ENCODE results near the gene ALG2.
"Not testable (repeated sequence)": the region's sequence is repeated elsewhere in the genome, so short reads cannot be mapped to it uniquely, and the experiment has no call there.

ALG2 gene

DNA sequence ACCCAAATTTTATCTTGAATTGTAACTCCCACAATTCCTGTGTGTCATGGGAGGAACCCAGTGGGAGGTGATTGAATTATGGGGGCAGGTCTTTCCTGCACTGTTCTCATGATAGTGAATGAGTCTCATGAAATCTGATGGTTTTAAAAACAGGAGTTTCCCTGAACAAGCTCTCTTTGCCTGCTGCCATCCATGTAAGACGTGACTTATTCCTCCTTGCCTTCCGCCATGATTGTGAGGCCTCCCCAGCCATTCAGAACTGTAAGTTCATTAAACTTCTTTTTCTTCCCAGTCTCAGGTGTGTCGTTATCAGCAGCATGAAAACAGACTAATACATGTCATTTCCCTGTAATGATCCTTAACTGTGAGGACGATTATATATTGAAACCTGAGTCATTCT, 16.1 kb upstream of the ALG2 start:
- not testable (repeated sequence) for DNase-seq

DNA sequence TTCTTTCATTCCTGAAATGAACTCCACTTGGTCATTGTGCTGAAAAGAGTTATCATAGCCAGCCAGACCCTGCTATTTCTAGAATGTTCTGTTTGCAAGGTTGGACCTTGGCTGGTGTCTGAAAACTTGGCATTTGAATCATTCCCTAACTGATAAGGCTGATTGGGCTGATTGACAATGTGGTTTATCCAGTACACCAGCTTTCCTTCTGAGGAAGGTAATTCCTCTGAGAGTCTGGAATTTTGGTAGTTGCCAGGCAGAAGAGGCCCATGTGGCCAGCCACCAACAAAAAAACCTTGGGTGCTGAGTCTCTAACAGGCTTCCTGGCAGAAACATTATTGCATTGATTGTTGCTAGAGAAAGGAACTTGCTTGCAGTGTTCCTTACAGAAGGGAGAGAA, 15.6 kb upstream of the ALG2 start:
- no peak for DNase-seq

DNA sequence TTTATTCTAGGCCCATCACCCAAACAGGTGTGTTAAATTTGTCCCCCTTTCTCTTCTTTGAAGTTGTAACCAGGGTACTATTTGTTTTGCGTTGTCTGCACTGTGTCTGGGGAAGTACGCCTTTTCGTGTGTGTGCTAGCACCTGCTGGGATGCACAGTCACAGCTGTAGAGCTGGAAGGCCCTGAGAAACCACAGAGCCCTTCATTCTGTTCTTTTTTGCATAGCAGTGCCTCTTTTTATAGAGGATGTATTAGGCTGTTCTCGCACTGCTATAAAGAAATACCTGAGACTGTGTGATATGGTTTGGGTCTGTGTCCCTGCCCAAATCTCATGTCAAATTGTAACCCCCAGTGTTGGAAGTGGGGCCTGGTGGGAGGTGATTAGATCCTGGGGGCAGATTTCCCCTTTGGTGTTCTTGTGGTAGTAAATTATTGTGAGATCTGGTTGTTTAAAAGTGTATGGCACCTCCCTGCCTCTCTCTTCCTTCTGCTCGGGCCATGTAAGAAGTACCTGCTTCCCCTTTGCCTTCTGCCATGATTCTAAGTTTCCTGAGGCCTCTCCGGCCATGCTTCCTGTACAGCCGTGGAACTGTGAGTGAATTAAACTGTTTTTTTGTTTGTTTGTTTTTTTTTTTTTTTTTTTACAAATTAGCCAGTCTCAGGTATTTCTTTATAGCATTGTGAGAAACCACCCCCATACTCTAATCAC, 14.3 kb upstream of the ALG2 start:
- DNase-seq: no peak

DNA sequence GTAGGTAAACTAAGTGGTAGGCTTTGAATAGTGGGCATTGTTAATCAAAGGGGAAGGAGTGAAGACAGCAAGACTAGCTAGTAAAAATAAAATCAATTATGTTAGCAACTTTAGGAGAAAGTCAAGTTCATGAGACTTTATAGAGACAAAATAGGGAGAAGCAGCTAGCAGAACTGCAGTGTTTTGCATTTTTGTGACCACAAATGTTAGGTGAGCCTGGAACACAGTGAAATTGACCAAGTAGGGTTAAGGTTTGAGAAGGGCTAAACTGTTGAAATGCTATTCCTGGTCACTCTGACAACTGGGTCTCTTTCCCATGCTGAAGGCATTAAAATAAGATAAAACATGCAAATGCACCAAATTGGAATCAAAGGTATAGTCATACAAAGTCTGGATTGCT, 13.3 kb upstream of the ALG2 start:
- DNase-seq: no peak

DNA sequence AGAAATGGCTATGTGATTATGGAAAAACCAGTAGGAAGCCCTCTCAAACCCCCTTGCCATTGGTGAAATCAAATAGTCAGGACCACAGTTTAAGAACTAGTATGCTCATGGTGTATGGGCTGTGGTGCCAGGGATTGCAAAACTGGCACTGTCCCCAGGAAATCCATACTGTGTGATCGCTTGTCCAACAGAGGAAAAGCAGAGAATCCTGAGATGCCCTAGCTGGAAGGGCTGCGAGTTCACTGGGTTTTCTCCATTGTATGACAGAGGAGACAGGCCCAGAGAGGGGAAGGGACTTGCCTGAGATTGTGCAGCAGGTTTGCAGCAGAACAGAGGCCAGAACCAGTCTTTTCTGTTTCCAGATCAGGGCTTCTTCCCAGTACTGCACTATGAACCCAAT, 12.9 kb upstream of the ALG2 start:
- no peak for DNase-seq

DNA sequence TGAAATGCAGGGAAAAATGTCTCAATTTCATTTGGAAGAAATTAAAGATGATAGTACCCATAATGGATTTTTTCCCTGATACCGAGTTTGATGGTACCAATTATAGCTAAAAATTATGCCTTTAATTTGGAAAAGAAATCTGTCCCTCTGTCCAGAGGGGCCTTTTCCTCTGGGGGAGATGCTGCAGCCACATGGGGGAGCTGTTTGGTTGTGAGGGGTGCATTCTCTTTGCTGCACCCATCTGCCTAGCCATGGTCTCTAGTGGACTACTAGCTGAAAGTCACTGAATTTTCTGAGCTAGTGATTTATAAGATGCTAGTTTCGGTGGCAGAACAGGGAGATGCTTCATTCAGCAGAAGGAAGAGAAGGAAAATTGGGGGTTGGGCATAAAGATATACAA, 10.0 kb upstream of the ALG2 start:
- no peak for DNase-seq

DNA sequence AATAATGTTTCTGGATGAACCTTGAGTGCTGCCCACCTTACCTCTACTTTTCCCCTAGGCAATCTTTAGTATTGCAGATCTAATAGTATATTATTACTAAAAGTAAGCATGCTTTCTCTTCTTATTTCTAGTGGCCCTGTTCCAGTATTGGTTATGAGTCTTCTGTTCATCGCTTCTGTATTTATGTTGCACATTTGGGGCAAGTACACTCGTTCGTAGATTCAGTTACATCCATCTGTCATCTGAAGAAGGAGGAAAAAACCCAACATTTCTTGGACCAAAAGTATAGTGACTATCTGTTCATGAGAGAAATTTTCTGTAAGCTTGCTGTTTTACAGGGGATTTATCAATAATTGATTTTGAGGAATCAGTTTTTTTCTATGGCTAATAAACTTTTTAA, 8.5 kb upstream of the ALG2 start:
- DNase-seq: no peak

DNA sequence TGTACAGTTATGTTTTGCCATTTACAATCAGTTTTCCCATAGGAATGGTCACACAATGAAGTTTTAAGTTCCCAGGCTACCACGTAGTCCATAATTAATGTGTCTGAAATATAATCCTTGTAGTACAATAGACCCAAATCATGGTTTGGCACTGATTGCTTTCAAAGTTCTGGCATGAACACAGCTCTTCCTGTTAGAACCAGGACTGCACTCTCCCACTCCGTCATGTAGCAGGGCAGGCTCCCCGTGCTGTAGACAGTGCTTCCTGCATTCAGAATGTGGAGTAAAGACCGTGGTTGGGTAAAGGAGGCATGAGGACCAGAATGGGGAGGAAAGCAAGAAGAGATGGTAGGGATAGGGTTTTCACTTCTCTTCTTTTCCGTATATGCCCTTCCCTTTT, 4.3 kb upstream of the ALG2 start:
- DNase-seq: no peak

DNA sequence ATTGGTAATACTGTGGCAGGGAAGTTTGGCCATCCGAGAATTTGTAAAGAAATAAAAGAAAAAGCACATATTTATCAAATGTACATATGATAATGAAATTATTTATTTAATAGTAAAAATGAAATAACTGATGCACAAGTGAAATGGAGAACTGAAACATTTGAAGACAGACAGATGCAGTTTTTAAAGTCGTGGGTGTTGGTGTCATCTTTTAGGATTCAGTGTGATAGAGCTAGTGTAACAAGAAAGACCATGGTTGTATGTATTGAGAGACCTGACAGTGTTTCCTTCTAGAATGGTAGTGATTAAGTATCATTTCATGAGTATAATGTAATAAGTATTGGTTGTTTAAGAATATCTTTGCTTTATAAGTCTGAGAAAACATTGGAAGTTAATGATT, 2.7 kb upstream of the ALG2 start:
- DNase-seq: no peak

DNA sequence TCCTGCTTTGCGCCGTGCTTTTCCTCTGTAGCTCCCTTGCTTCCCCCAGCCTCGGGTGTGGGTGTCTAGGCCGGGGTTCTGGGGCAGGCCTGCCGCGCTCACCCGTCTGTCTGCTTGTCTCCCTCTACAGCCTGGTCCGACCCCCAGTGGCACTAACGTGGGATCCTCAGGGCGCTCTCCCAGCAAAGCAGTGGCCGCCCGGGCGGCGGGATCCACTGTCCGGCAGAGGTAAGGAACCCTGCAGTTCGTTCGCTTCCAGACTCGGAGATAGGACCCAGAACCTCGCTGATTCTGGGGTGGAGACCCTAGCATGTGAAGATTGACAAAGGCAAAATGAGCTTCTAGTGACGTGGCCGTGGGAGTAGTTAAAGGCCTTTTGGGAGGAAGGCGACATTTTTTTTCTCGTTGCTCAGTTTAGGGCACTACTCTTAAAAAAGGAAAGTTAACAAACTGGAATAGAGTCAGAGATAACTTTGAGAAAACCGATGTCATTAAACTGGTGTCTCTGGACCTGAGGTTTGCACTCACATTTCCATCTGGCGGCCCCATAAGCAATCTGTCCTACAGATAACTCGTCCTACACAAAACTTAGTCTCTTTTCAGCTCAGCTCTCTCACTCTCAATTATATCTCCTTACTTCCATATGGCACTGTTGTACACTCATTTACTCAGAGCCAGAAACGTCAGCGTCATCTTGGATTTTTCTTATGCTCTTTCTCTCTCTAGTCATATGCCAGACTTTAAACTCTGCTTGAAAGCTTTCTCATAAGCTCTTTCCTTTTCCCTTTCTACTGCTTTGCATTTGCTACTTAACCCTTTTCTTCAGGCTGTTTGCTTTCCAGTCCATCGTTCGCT, 901 bp upstream of the ALG2 start:
- DNase-seq: no peak

DNA sequence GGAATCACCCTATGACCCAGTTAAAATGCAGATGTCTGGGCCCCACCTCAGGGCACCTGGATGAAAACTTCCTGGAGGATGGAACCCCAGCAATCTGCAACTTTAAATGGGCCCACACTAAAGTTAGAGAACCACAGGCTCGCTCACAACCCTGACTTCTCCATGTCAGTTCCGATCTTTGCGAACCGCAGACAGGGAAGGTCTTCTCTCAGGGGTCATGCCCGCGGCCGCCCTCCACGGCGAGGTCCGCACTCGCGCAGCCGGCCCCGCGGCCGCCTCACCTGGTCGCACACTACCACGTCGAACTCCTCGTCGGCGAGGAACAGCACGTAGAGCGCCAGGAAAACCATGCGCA, 499 bp downstream of the ALG2 start:
- DNase-seq: no peak

DNA sequence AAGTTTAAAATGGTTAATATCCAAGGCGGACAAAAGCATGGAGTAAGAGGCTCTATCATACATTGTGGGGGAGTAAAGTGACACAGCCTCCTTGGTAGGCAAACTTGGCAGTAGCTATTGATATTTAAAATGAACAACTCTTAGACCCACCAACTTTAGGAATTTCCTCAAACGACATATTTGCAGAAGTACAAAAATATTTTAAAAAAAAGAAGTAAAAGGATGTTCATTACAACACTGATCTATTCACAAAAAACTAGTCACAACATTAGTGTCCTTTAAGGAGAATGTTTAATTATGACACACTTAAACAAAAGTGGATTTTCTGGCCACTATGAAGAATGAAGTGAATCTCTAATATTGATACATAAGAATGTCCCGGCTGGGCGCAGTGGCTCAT, 1.7 kb downstream of the ALG2 start:
- no peak for DNase-seq

DNA sequence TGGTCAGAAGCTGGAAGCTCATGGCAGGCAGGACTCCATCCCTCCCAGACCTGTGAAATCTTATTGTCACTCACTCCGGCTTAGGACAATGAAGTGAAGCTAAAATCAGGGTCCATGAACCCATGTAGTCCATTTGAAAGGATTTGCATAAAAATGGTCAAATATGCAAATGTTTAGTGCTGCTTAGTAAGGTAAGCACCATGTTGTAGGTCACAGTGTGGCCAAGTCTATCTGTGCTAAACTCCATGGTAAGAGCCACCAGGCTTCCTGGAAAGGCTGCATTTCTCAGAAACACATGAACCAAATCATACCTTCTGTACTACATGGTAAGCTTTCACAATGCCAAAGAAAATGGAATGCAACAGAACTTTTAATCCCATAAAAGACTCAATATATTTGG, 5.7 kb downstream of the ALG2 start:
- no peak for DNase-seq

DNA sequence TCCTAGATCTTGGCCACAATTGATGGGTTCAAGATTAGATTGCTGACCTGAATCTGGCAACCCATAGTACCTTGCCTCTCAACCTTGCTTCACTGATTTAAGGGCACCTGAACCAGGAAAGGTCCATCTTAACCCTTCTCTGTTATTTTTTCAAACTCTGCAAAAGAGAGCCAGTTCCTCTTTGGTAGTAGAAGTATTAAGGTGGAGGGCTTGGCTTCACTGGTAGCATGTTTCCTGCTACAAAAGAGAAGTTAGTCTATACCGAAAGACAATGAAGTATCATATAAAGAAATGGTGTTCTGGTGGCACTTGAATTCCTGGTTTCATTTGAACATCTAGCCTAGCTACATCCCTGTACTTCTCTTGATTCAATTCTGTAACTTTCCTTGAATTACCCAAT, 8.5 kb downstream of the ALG2 start:
- no peak for DNase-seq

DNA sequence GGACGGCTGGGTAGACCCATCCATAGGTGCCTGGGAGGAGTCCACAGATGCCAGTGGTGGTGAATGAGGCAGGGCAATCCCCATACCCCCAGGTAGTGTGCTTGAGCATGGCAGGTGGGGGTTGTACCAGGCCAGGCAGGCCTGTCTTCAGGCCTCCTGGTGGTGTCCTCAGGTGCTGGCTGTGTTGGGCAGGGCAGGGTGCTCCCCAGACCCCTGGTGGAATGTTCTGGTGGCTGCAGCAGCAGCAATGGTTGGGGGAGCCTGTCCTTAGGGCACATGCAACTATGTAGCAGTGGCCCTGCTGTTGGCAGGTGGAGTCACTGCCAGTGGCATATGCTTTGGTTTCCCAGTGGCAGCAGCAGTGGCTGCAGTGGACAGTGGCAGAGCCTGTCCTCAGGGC, 10.0 kb downstream of the ALG2 start:
- DNase-seq: no peak

DNA sequence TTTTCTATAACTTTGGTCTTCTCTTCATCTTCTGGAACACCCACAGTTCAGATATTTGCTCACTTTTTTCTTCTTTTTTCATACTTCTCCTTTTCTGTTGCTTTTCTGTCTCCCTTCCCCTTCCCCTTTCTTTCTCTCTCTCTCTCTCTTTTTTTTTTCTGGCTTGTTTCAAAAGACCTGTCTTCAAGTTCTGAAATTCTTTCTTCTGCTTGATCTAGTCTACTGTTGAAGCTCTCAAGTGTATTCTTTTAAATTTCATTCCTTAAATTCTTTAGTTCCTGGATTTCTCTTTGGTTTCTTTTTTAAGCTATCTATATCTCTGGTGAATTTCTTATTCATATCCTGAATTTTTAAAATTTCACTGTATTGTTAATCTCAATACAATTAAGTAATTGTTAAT, 11.2 kb downstream of the ALG2 start:
- DNase-seq: no peak

DNA sequence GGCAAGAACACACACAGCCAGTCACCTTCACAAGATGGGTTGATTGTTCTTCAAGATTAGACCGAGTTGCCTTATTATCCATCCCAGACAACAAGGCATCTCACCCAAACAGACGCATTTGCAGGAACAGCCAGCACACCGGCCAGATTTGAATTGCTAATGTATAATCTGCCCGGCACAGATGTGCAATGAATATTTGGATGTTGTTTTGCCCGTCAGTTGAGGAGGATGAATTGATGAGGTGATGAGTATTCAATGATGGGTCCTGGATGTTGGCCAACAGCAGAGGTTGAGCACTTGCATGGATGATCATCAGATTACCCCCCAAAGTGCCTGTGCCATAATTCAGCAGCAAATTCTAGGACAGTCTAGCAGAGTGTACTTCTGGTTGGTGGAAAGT, 20.1 kb downstream of the ALG2 start:
- no peak for DNase-seq

DNA sequence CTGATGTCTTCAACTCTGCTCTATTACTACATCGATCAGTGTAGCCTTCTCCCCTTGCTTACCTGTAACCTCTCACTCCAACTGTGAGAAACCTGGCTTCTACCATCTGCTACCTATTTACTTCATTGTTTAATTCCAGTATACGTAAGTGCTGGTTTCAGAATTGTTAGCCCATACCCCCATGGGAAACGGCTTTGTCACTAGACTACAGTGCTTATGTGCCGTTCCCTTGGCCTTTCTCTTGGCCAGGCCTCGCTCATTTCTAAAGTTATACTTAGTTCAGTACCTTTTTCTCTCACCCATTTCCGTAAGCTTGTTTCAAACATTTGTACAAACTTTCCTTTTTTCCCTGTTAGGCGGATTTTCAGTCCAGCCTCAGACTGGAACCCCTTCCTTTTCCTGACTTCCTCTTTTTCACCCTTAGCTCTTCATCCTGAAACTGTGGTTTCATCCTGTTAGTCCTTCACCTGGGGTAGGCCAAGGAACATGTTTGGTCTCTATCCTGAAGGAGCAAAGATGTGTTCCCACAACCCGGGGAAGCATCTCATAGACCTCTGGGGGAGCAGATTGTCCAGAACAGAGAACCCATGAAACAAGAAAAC, 21.7 kb downstream of the ALG2 start:
- DNase-seq: no peak

DNA sequence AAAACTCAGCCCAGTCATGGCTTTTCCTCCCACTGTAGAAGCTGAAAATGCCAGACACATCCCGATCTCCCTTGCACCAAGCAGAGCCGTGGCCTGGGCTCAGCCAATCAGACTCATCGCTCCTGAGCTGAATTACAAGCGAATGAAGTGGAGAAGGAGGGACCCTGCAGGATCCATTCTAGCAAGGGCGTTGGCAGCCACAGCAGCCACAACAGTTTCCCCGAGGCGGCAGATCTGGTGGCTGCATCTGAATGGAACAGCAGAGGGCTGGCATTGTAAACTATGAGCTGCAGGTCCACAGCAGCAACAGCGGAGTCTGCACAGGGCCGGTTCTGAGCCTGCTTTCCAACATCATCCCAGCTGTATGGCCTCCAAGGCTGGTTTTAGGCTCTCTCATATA, 23.8 kb downstream of the ALG2 start:
- DNase-seq: no peak

DNA sequence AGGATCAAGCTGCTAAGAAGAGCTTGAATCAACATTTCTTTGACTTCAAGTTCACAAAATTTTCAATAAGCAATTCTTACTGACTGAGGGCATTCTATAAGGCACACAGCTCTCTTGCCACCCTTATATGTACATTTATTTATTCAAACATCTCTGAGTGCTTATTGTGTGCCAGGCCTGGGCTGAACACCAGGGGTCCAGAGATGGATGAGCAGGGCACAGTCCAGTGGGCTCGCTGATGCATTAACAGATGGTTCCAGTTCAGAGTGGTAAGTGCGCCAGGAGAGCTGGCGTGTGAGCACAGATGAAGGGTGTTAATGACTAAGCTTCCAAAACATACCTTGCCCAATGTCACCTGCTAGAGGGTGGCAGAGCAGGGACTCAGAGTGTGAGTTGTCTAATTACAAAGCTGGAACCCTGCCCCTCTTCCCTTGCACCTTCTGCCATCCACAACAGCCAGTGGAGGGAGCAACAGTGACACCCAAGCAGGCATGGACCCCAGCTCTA, 24.6 kb downstream of the ALG2 start:
- no peak for DNase-seq

DNA sequence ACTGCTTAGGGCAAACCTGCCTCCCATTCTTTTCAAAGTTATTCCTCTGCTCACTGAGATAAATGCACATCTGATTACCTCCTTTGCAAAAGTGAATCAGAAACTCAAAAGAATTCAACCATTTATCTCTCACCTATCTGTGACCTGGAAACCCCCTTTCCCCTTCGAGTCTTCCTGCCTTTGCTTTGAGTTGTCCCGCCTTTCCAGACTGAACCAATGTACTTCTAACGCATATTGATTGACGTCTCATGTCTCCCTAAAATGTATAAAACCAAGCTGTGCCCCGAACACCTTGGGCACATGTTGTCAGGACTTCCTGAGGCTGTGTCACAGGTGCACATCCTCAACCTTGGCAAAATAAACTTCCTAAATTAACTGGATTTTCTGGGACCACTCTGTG, 25.3 kb downstream of the ALG2 start:
- DNase-seq: not testable (repeated sequence)

DNA sequence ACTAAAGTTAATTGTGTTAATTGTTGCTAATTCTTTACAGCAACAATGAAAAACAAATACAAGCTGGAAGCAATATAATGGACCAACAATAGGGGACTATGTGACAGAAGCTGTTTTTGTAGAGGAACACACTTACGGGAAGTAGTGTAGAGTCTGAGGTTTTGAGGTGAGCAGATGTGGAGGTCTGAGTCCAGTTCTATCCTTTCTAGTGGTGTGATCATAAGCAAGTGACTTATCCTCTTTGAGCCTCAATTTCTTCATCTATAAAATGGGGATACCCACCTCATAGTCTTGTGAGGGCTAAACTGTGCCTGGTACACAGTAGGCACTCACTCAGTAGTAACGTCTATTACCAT, 28.3 kb downstream of the ALG2 start:
- DNase-seq: no peak

DNA sequence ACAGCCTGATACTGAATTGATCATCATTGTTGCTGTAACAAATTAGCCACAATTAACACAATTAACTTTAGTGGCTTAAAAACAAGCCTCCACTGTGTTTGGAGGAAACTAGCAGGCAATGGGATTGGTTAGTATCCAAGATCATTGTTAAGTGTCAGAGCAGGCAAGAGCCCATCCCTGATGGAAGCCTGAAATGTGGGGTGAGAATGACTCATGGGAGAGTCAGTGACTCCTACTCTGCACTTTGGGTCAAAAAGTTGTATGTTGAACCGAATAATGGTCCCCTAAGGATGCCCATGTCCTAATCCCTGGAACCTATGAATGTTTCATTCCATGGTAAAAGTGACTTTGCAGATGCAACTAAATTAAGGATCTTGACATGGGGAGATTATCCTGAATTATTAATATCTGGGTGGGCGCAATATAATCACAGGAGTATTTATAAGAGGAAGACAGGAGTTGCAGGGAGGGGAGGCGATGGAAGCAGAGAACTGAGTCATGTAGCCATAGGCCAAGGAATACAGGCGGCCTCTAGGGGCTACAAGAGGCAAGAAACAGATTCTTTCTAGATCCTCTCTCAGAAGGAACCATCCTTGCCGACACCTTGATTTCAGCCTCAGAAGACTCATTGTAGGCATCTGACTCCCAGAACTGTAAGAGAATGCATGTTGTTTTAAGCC, 28.8 kb downstream of the ALG2 start:
- no peak for DNase-seq

All from GF-D8 (cell line).